ENCODE data around the gene G6PC2.

GRCh38 chr2:168894101-168894500, 7.0 kb upstream of the G6PC2 start:
- TF ChIP-seq CTCF (IDR thresholded peaks at IDR 0.05; ENCODE audit: low read length) (no peak), EZH2phosphoT487 (IDR thresholded peaks at IDR 0.05; ENCODE audit: low read length) (no peak), EZH2 (optimal IDR thresholded peaks at IDR 0.05; ENCODE audit: low read depth, low read length) (no peak)
